BLaER1 treated with 17β-estradiol and CSF1 and Interleukin-3, amounts not matched to agents 10 nM and 100 nM (cell line): ENCODE measurements around the gene COX8C.

Source experiments
- H3K27ac ChIP-seq, 11 experiments: shearing (Covaris generic); formaldehyde crosslinking; 2 replicates each; pipeline ENCODE4 v1.8.1; 2022
- H3K27me3 ChIP-seq, 11 experiments: shearing (Covaris generic); formaldehyde crosslinking; 2 replicates each; pipeline ENCODE4 v1.8.1; 2022
- H3K36me3 ChIP-seq, 11 experiments: shearing (Covaris generic); formaldehyde crosslinking; 2 replicates each; pipeline ENCODE4 v1.8.1; 2022
- H3K4me1 ChIP-seq, 10 experiments: shearing (Covaris generic); formaldehyde crosslinking; 2 replicates each; pipeline ENCODE4 v1.8.1; 2022
- H3K4me2 ChIP-seq, 11 experiments: shearing (Covaris generic); formaldehyde crosslinking; 2 replicates each; pipeline ENCODE4 v1.8.1; 2022
- H3K4me3 ChIP-seq, 10 experiments: shearing (Covaris generic); formaldehyde crosslinking; 2 replicates each; pipeline ENCODE4 v1.8.1; 2022
- H3K9ac ChIP-seq, 11 experiments: shearing (Covaris generic); formaldehyde crosslinking; 2 replicates each; pipeline ENCODE4 v1.8.1; 2022
- H3K9me3 ChIP-seq, 11 experiments: shearing (Covaris generic); formaldehyde crosslinking; replicated peaks in 1 of 11; 2 replicates each; pipeline ENCODE4 v1.8.1; 2022
- H4K20me1 ChIP-seq, 11 experiments: shearing (Covaris generic); formaldehyde crosslinking; 2 replicates each; pipeline ENCODE4 v1.8.1; 2022
- Cebpa-rat ChIP-seq, 11 experiments: shearing (Covaris generic); IDR thresholded peaks; 2 replicates each; pipeline ENCODE4 v1.8.1; 2022

The COX8C gene

DNA sequence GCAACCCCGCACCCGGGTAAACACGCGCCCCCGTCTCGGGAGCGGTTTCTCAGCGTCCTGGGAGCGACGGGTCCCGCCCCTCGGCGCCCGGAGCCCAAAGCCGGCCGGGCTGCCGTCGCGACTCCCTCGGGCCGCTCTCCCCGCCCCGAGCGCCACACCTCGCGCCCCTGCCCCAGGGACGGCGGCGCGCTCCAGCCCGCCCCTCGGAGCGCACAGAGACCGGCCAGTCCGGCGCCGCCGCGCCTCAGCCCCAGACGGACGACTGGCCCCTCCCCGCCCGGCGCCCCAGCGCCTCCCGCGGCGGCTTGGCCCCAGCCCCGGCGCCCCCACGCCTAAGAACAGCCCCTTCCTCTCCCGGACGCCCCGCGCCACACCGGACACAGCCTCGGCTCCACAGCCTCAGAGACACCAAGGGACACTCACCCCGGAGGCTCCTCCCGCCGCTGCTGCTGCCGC lies 14.6 kb upstream of the COX8C start:
- Histone ChIP-seq H3K27ac (peak overlapping the region; percentile 89 to 99 (median 93)), H3K27me3 (no peaks in the 10 kb centered on the region), H3K36me3 (peaks cover 0 to 19% (median 8%) of the 10 kb centered on the region in 11 experiments; a peak in 11 of 22 replicates), H3K9ac (peak overlapping the region; percentile 93 to 100 (median 96)), H3K4me3 (peak overlapping the region; percentile 77 to 96 (median 92)), H3K4me1 (peaks cover 28 to 45% (median 32%) of the 10 kb centered on the region in 10 experiments), H4K20me1 (peaks cover 30 to 51% (median 45%) of the 10 kb centered on the region in 11 experiments; a peak in 20 of 22 replicates), H3K9me3 (peaks cover 9 to 23% (median 20%) of the 10 kb centered on the region in 11 experiments), H3K4me2 (peak overlapping the region; percentile 81 to 95 (median 88))
- no peak for TF ChIP-seq Cebpa-rat (IDR thresholded peaks at IDR 0.05)

DNA sequence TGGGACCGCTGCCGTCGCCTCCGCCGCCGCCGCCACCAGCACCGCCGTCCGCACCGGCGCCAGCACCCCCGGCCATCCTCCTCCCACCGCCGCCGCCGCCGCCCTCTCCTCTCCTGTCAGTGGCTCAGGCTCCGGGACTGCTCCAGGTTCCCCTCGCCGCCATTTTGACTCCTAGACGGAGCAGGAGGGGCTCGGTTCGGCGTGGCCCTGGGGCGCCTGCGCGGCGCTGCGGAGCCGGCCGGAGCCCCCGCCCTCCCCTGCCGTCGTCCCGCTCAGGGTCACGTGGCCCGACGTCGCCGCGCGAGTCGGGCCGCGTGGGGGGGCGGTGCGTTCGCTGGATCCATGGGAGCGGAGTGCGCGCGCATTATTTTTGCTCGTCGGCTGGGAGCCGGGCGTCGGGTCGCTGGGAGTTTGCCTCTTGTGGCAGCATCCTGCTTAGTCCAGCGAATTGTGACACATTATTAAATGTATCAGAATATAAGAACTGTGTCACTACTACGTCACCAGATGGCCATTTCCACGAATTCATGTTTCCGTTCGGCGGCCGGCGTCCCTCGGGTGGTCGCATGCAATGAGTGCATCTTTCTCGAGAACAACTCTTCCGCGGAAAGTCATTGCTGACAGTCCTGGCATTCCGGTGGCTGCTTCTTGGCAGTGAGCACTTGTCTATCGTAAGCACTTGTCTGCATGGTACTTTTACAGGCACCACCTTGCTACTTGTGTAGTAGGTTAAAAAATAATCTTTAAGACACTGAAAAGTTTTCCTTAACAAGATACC lies 13.9 kb upstream of the COX8C start, which contains the start of gene BTBD7:
Gene BTBD7, minus strand, starts transcription at position 184 of the 778 bp plus-strand sequence. CDS start 36,985 bp downstream, outside the sequence.
- Histone ChIP-seq H3K9ac (peak within 1 kb of the TSS; percentile 93 to 100 (median 96)), H4K20me1 (peaks cover 27 to 45% (median 40%) of the 10 kb centered on the region in 11 experiments; a peak in 20 of 22 replicates), H3K9me3 (peaks cover 15 to 29% (median 26%) of the 10 kb centered on the region in 11 experiments), H3K36me3 (peaks cover 0 to 25% (median 12%) of the 10 kb centered on the region in 11 experiments; a peak in 11 of 22 replicates), H3K4me2 (peak within 1 kb of the TSS; percentile 81 to 96 (median 88)), H3K4me1 (peaks cover 28 to 45% (median 32%) of the 10 kb centered on the region in 10 experiments), H3K4me3 (peak within 1 kb of the TSS; percentile 77 to 96 (median 92)), H3K27ac (peak within 1 kb of the TSS; percentile 89 to 99 (median 93)), H3K27me3 (no peaks in the 10 kb centered on the region)
- no peak for TF ChIP-seq Cebpa-rat (IDR thresholded peaks at IDR 0.05)

DNA sequence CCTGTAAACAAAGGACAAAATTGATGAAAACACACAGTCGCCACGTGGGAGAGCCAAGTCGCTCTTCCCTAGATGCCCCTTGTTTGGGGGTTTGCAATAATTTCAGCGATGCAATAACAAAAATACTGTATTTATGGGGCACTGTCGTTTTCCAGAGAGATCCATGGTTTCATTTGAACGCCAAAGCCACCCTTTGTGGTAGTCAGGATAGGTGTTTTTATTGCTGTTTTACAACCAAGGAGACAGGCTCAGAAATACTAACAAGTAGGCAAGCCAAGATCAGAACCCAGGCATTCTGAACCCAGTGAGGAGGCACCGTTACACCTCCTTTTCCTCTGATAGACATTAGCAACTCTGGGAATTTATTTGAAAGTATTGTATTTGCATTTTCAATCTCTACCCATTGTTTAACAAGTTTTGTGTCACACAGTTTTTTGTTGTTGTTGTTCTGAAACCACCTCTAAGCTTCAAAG lies 13.3 kb upstream of the COX8C start:
- TF ChIP-seq Cebpa-rat (IDR thresholded peaks at IDR 0.05) = no peak
- H3K27me3 ChIP-seq = no peaks in the 10 kb centered on the region
- peaks cover 0 to 21% (median 11%) of the 10 kb centered on the region in 11 experiments; a peak in 11 of 22 replicates for H3K36me3 ChIP-seq
- H3K4me3 ChIP-seq = peak overlapping the region; percentile 77 to 96 (median 92)
- H3K9me3 ChIP-seq = peaks cover 16 to 34% (median 32%) of the 10 kb centered on the region in 11 experiments
- H3K4me1 ChIP-seq = peaks cover 28 to 42% (median 32%) of the 10 kb centered on the region in 10 experiments
- H3K9ac ChIP-seq = peak overlapping the region; percentile 93 to 100 (median 96)
- peak overlapping the region; percentile 89 to 99 (median 93) for H3K27ac ChIP-seq
- peaks cover 22 to 39% (median 35%) of the 10 kb centered on the region in 11 experiments; a peak in 20 of 22 replicates for H4K20me1 ChIP-seq
- peak overlapping the region; percentile 70 to 96 (median 88) for H3K4me2 ChIP-seq

DNA sequence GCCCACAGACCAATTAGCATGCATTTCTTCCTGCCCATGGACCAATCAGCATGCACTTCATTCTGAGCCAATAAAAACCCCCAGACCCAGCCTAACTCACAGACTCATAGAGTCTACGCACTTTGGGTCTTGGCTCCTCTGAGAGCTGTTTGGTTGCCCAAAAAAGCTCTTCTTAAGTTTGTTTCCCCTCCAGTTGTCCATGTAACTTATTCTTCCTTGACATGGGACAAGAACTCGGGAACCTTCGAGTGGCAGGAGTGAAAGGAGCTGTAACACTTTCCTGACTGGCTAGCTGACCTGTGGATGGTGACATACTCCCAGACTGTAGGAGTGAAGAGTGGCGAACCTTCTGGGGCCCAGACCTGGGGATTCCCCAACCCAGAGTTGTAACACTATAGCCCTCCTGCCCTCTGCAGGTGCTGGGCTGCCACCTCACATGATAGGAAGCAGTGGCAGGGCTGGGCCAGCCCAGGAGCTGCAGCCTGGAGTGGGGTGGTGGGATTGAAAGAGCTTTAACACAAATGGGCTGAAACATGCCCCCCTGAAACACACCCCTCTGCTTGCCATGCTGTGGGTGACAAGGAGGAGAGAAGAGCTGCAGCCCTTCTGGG lies 9.7 kb upstream of the COX8C start:
- TF ChIP-seq Cebpa-rat (IDR thresholded peaks at IDR 0.05) = no peak
- Histone ChIP-seq H3K27me3 (no peaks in the 10 kb centered on the region), H4K20me1 (peaks cover 0 to 3% (median 1%) of the 10 kb centered on the region in 11 experiments; a peak in 7 of 22 replicates), H3K4me2 (no peak overlapping the region), H3K9ac (no peak overlapping the region), H3K4me1 (peaks cover 9 to 21% (median 11%) of the 10 kb centered on the region in 10 experiments), H3K9me3 (peaks cover 41 to 70% (median 63%) of the 10 kb centered on the region in 11 experiments), H3K4me3 (no peak overlapping the region; a peak in 1 of 20 replicates), H3K27ac (no peak overlapping the region), H3K36me3 (peaks cover 0 to 23% (median 12%) of the 10 kb centered on the region in 11 experiments; a peak in 13 of 22 replicates)

DNA sequence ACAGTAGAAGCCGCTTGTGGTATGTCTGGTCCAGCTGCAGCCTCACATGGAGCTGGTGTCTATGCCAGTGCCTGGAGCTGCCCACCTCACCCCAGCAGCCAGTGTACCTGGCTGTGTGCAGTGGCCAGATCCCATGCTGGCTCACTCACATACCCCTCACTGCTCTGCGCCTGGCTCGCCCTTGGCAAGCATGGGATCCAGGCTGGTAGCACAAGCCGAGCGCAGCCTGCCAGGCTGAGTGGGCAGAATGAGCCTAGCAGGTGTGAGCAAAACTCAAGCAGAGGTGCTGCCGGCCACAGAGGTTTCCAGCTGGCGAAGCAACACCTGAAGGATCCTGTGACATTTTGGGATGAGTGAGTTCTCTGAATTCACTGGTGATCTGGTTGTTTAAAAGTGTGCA lies 9.1 kb upstream of the COX8C start:
- Histone ChIP-seq H3K4me3 (no peak overlapping the region), H3K4me1 (peaks cover 9 to 27% (median 11%) of the 10 kb centered on the region in 10 experiments), H3K9ac (no peak overlapping the region), H3K9me3 (peaks cover 44 to 76% (median 70%) of the 10 kb centered on the region in 11 experiments), H3K4me2 (no peak overlapping the region), H3K27me3 (no peaks in the 10 kb centered on the region), H3K36me3 (peaks cover 0 to 25% (median 13%) of the 10 kb centered on the region in 11 experiments; a peak in 13 of 22 replicates), H3K27ac (no peak overlapping the region), H4K20me1 (no peaks in the 10 kb centered on the region)
- no peak for TF ChIP-seq Cebpa-rat (IDR thresholded peaks at IDR 0.05)

DNA sequence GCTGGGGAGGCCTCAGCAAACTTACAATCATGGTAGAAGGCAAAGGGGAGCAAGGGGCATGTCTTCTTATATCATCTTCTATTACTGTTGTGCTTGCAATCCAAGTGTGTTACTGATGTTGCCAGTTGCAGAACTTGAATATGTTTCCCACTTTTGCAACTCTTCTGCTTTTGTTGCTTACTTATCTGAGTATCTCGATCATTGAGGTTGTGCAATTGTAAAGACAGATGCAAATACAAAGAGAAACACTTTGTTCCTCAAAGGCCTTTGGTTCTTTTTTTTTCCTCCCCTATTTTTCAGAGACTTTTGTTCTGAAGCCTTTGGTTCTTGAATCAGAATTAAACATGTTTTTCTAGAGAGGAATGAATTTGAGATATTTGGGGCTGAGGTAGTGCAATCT lies 3.7 kb upstream of the COX8C start:
- peak in 3 of 11 experiments; percentile 31 to 65 (median 31); a peak in 3 of 22 replicates for TF ChIP-seq Cebpa-rat (IDR thresholded peaks at IDR 0.05)
- Histone ChIP-seq H3K4me3 (no peak overlapping the region), H3K4me1 (peaks cover 9 to 31% (median 11%) of the 10 kb centered on the region in 10 experiments; a peak in 17 of 20 replicates), H3K27ac (peak overlapping the region in 3 of 11 experiments; percentile 28 to 74 (median 66); a peak in 5 of 22 replicates), H3K27me3 (no peaks in the 10 kb centered on the region), H3K9me3 (peaks cover 60 to 93% (median 82%) of the 10 kb centered on the region in 11 experiments), H3K4me2 (peak overlapping the region in 3 of 11 experiments; percentile 27 to 69 (median 68); a peak in 5 of 22 replicates), H3K36me3 (peaks cover 0 to 13% (median 7%) of the 10 kb centered on the region in 11 experiments; a peak in 11 of 22 replicates), H3K9ac (peak overlapping the region in 2 of 11 experiments; percentile 36 to 44; a peak in 3 of 22 replicates), H4K20me1 (no peaks in the 10 kb centered on the region)

DNA sequence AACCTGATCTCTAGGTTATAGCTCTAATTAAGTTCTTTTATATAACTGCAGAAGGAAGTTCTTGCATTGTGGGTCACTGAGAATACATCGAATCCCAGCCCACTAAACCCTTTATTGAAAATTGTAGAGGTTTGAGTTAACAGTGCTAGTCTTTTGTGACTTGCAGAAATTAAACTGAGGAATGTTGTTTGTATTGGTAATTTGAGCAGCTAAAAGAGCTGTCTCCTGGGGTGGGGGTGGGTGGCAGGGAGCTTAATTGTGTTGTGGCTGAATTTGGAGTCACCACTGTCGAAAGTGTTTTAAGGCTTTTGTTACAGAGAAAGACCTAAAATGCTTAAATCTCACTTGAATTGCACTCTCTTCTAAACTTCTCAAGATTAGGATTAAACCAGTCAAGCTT lies 3.2 kb upstream of the COX8C start:
- H3K27me3 ChIP-seq = no peaks in the 10 kb centered on the region
- peak overlapping the region in 2 of 11 experiments; percentile 36 to 44; a peak in 3 of 22 replicates for H3K9ac ChIP-seq
- H3K4me3 ChIP-seq = no peak overlapping the region
- peaks cover 0 to 13% (median 7%) of the 10 kb centered on the region in 11 experiments; a peak in 11 of 22 replicates for H3K36me3 ChIP-seq
- H3K9me3 ChIP-seq = peaks cover 61 to 93% (median 77%) of the 10 kb centered on the region in 11 experiments
- TF ChIP-seq Cebpa-rat (IDR thresholded peaks at IDR 0.05) = no peak
- peak overlapping the region in 3 of 11 experiments; percentile 2 to 74 (median 55); a peak in 4 of 22 replicates for H3K27ac ChIP-seq
- peaks cover 9 to 31% (median 16%) of the 10 kb centered on the region in 10 experiments; a peak in 17 of 20 replicates for H3K4me1 ChIP-seq
- no peaks in the 10 kb centered on the region for H4K20me1 ChIP-seq
- H3K4me2 ChIP-seq = peak overlapping the region in 2 of 11 experiments; percentile 68 to 69; a peak in 4 of 22 replicates

DNA sequence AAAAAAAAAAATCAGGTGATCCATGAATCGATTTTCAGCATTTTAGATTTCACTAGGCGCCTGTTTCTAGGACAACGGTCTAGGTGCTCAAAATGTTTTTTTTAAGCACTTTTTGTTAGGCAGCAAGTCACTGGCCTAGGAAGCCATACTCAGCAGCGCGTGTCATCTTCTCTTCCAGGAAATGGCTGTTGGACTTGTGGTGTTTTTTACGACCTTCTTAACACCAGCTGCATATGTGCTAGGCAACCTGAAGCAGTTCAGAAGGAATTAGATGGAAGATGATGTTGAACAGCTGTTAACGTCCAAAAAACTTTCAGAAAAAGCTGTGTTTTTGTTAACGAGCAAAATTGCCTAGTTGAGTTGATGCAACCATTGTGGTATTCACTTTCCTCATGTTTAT lies 868 bp downstream of the COX8C start:
- TF ChIP-seq Cebpa-rat (IDR thresholded peaks at IDR 0.05) = no peak
- H3K9ac ChIP-seq = peak overlapping the region in 4 of 11 experiments; percentile 19 to 50 (median 34); a peak in 5 of 22 replicates
- H3K9me3 ChIP-seq = peaks cover 28 to 60% (median 39%) of the 10 kb centered on the region in 11 experiments
- no peaks in the 10 kb centered on the region for H4K20me1 ChIP-seq
- peaks cover 9 to 22% (median 16%) of the 10 kb centered on the region in 10 experiments; a peak in 17 of 20 replicates for H3K4me1 ChIP-seq
- H3K36me3 ChIP-seq = peaks cover 0 to 7% (median 0%) of the 10 kb centered on the region in 11 experiments; a peak in 2 of 22 replicates
- H3K4me2 ChIP-seq = peak overlapping the region in 9 of 11 experiments; percentile 8 to 42 (median 25); a peak in 11 of 22 replicates
- peak overlapping the region in 9 of 11 experiments; percentile 1 to 76 (median 62); a peak in 16 of 22 replicates for H3K27ac ChIP-seq
- peak overlapping the region in 7 of 10 experiments; percentile 17 to 47 (median 36); a peak in 5 of 20 replicates for H3K4me3 ChIP-seq
- no peaks in the 10 kb centered on the region for H3K27me3 ChIP-seq
